Mucosa of descending colon (tissue), 3 donors: ENCODE data around the gene UACA. TPM values are rescaled to one million over a fixed set of nuclear protein-coding genes. Genes with fewer than 3 reads are reported as not detected.
"Not testable (repeated sequence)": the region's sequence is repeated elsewhere in the genome, so short reads cannot be mapped to it uniquely, and the experiment has no call there.

Experiments used
- ATAC-seq: fragments of 200-7000 bp; cut with Tn5 transposase; one replicate; pipeline ENCODE4 v1.9.1; 2020; ENCODE audit warnings: mild to moderate bottlenecking, moderate library complexity
- DNase-seq, 3 donors: peaks; one replicate each; pipeline ENCODE4 v3.0.0-alpha.2; 2020
- H3K36me3 ChIP-seq: fragments of 200-600 bp; one replicate; pipeline ENCODE4 v1.8.0; 2021; ENCODE audit warnings: low read depth, mild to moderate bottlenecking
- H3K4me1 ChIP-seq: fragments of 200-600 bp; one replicate; pipeline ENCODE4 v1.8.0; 2021; ENCODE audit warnings: low read depth, mild to moderate bottlenecking
- H3K4me3 ChIP-seq: fragments of 200-600 bp; one replicate; pipeline ENCODE4 v1.8.0; 2021; ENCODE audit warnings: mild to moderate bottlenecking
- H3K9me3 ChIP-seq: fragments of 200-600 bp; one replicate; pipeline ENCODE4 v1.8.0; 2021; ENCODE audit warnings: mild to moderate bottlenecking
- CTCF ChIP-seq: fragments of 200-600 bp; IDR thresholded peaks from one replicate; pipeline ENCODE4 v1.8.0; 2022; ENCODE audit warnings: antibody characterized with exemption, mild to moderate bottlenecking
- intact Hi-C, 2 donors: fragments of 100-400 bp; cut with DNase I in 1 of 2; cut with micrococcal nuclease in 1 of 2; formaldehyde crosslinking; loops; one replicate each; pipeline versions ENCODE4 v1.11.0 to v1.11.1; 2022; cut with DNase I, micrococcal nuclease
- long read RNA-seq, 2 donors: library from polyadenylated mRNA; unstranded; transcript quantifications; one replicate each; pipeline ENCODE4 v2.0.0, GENCODE V29; 2019 to 2021
- total RNA-seq, 3 donors: library from RNA; stranded (reverse); fragmentation: NEBNext Ultra II Directional in 2 of 3; extraction: Animal tissue kit (Norgen Biotek cat#: 25700) in 2 of 3; gene quantifications; one replicate each; pipeline versions ENCODE4 v1.2.1 to v1.2.4, GENCODE V29; 2021 to 2023
- donor health status: DM: no; HTN: no; CAD: no; lungs with moderate emphysema.
- donor health status: DM: no; HTN: no; CAD: no.
- donor health status: DM: no; HTN: yes; CAD: no.

UACA gene
- total RNA-seq, result 10 to 100 TPM; 42.1 to 74.7 (median 64.9) TPM
- long read RNA-seq, donor 1, full-length matches to known transcripts, result 6 of 15 reads
- long read RNA-seq, donor 1, partial matches to known transcripts, result 5 of 15 reads
- long read RNA-seq, donor 1, other reads (novel, unspliced or antisense), result 4 of 15 reads
- long read RNA-seq, donor 2, partial matches to known transcripts, result 19 of 27 reads
- long read RNA-seq, donor 2, other reads (novel, unspliced or antisense), result 8 of 27 reads

- no peaks in the 10 kb centered on the region for H3K9me3 ChIP-seq
Measured at GRCh38 chr15:70763120-70763949, at the start of gene UACA. UACA (minus strand) TSS chr15:70763558; CDS start chr15:70763407, 151 bp downstream.

GRCh38 chr15:70812827-70813364 is 49.5 kb upstream of the UACA start:
- intact Hi-C loops, result loop anchor here (5.0 to 10.0 kb wide), 2 partner anchors 131 to 138 kb away; no protein-coding TSS in a partner anchor
- peak in 1 of 3 donors; percentile 11 for DNase-seq
- no peaks in the 10 kb centered on the region for H3K36me3 ChIP-seq
- peaks cover 2% of the 10 kb centered on the region for H3K4me1 ChIP-seq
- H3K4me3 ChIP-seq, result no peak overlapping the region
- ATAC-seq, result peak; percentile 91
- no peaks in the 10 kb centered on the region for H3K9me3 ChIP-seq
- TF ChIP-seq CTCF, result no peak

More at GRCh38 chr15:70763120-70763949, at the start of gene UACA:
- DNase-seq (peak; percentile 95 to 99 (median 99)), ATAC-seq (peak; percentile 96)
- TF ChIP-seq CTCF, result no peak
- Histone ChIP-seq H3K4me1 (peaks cover 6% of the 10 kb centered on the region), H3K4me3 (peak within 1 kb of the TSS; percentile 65), H3K36me3 (no peaks in the 10 kb centered on the region)
- intact Hi-C loops, result no loop called here

GRCh38 chr15:70810916-70811578 is 47.7 kb upstream of the UACA start:
- no peak for ATAC-seq

DNA sequence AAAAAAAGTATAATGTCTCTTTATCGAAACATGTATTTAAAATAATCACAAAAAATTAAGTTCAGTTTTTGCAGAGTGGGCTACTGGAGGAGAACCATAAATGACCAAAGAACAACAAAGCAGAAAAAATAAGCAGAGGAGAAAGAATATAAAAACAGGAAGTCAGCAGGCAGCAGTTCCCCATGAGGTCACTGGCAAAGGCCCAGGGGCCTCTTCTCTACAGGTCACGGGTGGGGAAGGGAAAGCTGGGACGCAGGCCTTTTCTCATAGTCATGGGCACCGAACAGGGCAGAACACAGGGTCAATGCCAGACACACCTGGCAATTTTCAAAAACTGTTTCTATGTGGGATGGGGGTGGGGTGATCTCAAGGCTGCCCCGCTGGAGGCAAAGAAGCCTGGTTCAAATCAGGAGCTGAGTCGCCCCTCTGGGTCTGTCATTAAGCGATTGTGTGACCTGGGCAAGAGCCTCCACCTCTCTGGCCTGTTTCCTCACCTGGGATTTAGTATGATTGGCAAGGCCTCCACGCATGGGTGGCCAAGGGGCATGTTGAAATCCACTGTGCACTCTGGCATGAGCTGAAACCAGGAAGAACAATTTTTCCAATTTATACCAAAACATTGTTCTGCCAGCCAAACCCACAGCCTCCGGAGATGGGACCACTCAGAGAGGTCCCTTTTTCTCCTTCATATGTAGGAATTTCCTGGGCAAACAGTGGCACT is 43.8 kb upstream of the UACA start:
- TF ChIP-seq CTCF, result no peak
- Histone ChIP-seq H3K4me1 (peaks cover 2% of the 10 kb centered on the region), H3K9me3 (no peaks in the 10 kb centered on the region), H3K4me3 (no peak overlapping the region), H3K36me3 (no peaks in the 10 kb centered on the region)
- intact Hi-C loops, result no loop called here
- DNase-seq, result peak; percentile 38 to 58 (median 43)
- no peak for ATAC-seq

More at GRCh38 chr15:70810916-70811578, 47.7 kb upstream of the UACA start:
- no peaks in the 10 kb centered on the region for H3K9me3 ChIP-seq
- no peaks in the 10 kb centered on the region for H3K36me3 ChIP-seq
- TF ChIP-seq CTCF, result no peak
- intact Hi-C loops, result loop anchor here (5.0 to 10.0 kb wide), 2 partner anchors 129 to 136 kb away; no protein-coding TSS in a partner anchor
- DNase-seq, result no peak
- no peak overlapping the region for H3K4me3 ChIP-seq
- H3K4me1 ChIP-seq, result peaks cover 2% of the 10 kb centered on the region

DNA sequence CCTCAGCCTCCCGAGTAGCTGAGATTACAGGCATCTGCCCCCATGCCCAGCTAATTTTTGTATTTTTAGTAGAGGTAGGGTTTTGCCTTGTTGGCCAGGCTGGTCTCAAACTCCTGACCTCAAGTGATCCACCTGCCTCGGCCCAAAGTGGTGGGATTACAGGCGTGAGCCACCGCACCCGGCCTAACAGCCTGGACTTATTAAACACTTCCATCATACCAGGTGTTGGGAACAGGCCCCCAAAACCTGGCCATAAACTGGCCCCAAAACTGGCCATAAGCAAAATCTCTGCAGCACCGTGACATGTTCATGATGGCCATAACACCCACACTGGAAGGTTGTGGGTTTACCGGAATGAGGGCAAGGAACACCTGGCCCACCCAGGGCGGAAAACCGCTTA is 41.0 kb upstream of the UACA start:
- H3K9me3 ChIP-seq, ATAC-seq, H3K4me3 ChIP-seq, intact Hi-C loops, H3K36me3 ChIP-seq, H3K4me1 ChIP-seq, DNase-seq: not testable (repeated sequence)
